Measurements from ENCODE around the gene SNAP47.
"Not testable (repeated sequence)": the region's sequence is repeated elsewhere in the genome, so short reads cannot be mapped to it uniquely, and the experiment has no call there.

Gene SNAP47, protein sequence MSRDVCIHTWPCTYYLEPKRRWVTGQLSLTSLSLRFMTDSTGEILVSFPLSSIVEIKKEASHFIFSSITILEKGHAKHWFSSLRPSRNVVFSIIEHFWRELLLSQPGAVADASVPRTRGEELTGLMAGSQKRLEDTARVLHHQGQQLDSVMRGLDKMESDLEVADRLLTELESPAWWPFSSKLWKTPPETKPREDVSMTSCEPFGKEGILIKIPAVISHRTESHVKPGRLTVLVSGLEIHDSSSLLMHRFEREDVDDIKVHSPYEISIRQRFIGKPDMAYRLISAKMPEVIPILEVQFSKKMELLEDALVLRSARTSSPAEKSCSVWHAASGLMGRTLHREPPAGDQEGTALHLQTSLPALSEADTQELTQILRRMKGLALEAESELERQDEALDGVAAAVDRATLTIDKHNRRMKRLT

DNA sequence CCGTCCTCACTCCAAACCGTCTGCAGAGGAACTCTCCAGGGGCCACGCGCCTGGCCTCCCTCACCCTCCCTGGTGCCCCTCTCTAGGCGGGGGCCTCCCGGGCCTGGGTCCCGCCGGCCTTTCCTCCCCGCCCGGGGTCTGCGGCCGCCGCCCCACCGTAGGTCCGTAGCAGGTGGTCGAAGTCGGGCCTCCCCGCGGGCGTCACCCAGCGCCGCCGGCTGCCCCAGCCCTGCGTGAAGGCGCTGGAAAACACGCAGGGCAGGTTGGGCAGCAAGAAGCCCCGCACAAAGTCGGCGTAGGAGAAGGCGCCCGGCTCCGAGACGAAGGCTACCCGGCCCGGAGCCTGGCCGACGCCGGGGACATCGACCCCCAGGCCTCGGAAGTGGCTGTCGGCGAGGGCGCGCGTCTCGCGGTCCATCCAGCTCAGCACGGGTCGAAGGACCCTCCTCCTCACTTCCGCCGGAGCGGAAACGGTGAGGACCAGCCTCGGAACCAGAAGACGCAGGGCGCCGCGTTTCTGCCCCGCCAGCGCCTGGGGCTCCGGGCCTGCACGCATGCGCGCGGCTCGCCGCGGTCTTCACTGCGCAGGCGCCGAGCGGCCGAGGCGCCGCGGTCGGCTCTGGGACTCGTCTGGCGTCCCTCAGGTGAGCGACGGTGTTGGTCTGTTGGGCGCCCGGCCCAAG is at the start of gene SNAP47, which contains the start of gene JMJD4:
Gene SNAP47, plus strand, starts transcription at position 580 of the 683 bp plus-strand sequence. CDS start 12,302 bp downstream, outside the sequence.
Gene JMJD4, minus strand, starts transcription at position 447 of the 683 bp plus-strand sequence. Its CDS starts 29 bp downstream, at position 418.
- peak; percentile 94 to 96 for DNase-seq

DNA sequence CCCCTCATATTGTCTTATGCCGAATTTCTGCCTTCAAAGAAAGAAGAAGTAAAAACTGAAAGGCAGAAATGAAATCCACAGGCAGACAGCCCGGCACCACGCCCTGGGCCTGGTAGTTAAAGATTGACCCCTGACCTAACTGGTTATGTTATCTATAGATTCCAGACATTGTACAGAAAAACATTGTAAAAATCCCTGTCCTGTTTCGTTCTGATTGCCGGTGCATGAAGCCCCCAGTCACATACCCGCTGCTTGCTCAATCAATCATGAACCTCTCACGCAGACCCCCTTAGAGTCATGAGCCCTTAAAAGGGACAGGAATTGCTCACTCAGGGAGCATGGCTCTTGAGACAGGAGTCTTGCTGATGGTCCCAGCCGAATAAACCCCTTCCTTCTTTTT is 49.4 kb upstream of the SNAP47 start:
- DNase-seq, result no peak

DNA sequence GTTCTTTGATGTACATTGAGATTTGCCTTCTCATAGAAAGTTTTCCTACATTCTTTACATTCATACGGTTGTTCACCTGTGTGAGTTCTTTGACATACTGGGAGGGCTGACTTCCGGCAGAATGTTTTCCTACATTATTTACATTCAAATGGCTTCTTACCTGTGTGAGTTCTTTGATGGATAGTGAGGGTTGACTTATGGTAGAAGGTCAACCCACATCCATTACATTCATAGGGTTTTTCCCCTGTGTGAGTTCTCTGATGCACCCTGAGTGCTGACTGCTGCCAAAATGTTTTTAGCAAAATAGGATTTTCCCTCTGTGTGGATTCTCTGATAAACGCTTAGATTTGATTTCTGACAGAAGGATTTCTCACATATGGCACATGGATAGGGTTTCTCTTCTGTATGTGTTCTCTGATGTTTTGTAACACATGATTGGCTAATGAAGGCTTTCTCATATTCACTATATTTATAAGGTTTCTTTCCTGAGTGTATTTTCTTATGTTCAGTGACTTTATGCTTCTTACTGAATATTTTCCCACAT is 37.8 kb upstream of the SNAP47 start:
- no peak for DNase-seq

DNA sequence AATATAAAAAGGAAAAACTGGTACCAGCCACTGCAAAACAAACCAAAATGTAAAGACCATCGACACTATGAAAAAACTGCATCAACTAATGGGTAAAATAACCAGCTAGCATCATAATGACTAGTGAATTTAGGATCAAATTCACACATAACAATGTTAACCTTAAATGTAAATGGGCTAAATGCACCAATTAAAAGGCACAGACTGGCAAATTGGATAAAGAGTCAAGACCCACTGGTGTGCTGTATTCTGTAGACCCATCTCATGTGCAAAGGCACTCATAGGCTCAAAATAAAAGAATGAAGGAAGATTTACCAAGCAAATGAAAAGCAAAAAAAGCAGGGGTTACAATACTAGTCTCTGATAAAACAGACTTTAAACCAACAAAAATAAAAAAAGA is 33.6 kb upstream of the SNAP47 start:
- DNase-seq, result not testable (repeated sequence)

DNA sequence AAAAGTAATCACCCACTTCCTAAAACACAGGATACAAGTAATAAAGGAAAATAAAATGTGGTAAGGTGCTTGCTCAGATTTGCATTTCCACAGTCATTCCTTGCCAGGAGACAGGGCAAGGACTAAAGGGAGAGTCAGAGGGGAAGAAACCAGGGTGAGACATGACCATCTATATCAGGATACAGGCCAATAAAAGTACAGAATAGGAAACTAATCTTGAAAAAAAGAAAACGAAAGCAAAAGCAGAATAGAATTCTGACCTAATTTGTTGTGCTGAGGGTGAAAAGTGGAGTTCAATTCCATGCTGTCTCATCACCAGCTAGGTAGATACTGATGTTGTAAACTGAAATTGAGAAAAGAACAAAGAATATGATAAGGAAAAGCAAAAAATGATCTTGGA is 27.4 kb upstream of the SNAP47 start:
- no peak for DNase-seq

DNA sequence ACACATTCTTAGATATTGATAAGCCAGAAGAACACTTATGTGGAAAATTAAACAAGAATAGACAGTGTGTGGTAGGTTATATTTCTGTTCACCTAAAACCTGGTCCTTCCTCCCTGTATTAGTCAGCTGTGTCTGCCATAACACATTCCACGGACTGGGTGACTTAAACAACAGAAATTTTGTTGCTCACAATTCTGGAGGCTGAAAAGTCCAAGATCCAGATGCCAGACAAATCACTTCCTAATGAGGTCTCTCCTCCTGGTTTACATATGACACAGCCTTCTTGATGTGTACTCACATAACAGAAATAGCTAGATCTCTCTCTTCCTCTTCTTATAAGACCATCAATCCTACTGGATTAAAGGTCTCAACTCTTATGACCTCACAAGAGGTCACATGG is 25.8 kb upstream of the SNAP47 start:
- no peak for DNase-seq

DNA sequence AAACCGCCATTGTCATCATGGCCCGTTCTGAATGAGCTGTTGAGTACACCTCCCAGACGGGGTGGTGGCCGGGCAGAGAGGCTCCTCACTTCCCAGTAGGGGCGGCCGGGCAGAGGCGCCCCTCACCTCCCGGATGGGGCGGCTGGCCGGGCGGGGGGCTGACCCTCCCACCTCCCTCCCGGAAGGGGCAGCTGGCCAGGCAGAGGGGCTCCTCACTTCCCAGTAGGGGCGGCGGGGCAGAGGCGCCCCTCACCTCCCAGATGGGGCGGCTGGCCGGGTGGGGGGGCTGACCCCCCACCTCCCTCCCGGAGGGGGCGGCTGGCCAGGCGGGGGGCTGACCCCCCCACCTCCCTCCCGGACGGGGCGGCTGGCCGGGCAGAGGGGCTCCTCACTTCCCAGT is 24.8 kb upstream of the SNAP47 start:
- DNase-seq, result not testable (repeated sequence)

DNA sequence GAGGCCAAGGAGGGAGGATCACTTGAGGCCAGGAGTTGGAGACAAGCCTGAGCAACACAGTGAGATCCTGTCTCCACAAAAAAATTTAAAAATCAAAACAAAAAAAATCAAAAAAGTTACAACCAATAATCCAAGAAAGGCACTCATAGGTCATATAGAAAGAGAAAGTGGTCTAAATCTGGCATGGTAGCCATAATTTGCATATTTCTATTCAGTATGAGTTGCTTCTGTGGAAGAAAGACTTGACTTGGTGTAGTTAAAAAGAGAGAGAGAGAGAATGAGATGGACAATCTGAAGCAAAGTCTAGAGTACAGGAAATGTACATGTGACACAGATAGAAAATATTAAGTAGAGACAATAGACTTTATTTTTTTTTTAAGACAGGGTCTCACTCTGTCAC is 22.6 kb upstream of the SNAP47 start:
- no peak for DNase-seq

DNA sequence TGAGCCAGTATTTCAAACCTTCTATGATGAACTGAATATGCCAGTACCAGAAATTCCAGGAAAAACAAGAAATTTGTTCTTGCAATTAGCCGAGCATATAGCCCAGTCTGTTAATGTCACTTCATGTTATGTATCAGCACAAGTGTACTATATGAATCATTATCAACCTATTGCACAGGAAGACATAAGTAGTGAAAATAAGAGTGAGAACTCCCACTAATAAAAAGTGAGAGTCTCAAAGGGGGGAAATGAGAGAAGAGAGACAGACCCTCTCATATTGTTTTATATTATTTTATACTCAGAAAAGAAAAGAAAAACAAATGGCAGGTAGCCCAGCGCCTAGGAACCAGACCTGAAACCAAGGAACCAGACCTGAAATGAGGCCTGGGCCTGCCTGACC is 16.3 kb upstream of the SNAP47 start:
- DNase-seq, result no peak

DNA sequence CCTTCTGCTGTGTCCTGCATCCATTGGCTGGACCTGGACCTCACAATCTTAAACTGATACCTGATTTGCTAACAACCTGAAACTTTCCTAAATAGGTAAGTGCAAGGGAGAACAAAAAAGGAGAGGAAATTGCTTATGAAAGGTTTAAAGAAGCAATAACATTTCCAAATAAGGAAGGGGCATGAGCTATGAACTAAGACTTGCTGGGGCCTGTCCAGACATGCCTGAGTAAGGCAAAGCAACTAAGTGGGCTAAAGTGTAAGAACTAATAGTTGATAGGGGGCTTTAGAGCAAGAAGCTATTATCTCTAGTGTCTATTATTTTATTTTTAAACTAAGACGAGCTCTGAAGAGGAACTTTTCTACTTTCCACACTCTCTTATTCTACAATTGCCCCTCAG is 11.8 kb upstream of the SNAP47 start:
- DNase-seq, result no peak

DNA sequence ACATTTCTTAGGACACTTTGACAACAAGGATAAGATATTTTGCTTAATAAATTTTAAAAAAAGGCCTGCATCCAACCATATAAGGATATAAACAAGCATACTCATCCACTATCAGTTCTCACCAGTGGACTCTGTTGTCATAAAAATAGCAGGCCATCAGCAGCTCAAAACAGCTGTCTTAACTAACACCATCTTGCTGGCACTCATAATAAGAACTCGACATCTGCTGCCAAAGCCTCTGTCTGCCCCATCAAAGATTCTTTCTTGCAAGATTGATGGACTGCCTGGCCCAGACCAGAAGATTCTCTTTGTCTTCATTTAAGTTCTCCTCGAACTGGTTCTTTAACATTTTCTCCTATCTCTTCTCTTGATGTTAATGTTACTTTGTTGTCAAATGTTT is 10.2 kb upstream of the SNAP47 start:
- DNase-seq, result no peak

DNA sequence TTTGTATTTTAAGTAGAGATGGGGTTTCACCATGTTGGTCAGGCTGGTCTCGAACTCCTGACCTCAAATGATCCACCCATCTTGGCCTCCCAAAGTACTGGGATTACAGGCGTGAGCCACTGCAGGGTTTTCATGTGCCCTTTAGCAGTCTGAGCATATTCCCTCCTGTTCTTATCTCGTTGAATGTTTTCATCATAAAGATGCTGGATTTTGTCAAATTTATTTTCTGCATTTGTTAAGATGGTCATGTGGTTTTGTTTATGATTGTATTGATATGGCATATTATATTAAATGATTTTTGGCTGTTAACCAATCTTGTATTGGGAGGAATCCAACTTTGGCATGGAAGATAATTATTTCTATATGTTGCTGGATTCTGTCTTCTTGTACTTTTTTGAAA is 8.9 kb upstream of the SNAP47 start:
- DNase-seq, result no peak

DNA sequence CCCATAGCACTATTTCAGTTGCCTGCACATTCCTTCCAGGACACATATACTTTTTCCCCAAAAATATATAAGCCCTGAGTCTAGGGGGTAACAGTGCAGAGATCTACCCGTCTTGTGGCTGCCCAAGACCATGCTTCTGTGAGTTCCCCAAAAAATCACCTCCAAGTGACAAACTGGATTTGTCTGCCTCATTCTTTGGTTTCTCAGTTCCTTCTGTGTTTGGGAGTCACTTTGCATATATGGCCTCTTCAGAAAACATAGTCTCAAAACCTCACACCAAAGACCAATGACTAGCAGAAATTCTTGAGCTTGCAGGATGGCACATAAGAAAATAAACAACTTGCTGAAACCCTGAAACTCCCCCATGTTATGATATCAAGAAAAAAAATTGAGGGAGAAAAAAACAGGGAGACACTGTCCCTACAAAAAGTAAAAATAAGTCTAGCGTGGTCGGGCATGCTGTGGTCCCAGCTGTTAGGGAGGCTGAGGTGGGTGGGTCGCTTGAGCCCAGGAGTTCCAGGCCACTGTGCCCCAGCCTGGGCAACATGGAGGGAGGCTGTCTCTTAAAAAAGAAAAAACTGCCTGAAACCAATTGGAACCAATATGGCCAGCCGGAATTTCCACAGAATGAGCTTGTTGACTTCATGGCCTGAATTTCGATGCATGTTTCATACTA is 8.2 kb upstream of the SNAP47 start:
- no peak for DNase-seq

DNA sequence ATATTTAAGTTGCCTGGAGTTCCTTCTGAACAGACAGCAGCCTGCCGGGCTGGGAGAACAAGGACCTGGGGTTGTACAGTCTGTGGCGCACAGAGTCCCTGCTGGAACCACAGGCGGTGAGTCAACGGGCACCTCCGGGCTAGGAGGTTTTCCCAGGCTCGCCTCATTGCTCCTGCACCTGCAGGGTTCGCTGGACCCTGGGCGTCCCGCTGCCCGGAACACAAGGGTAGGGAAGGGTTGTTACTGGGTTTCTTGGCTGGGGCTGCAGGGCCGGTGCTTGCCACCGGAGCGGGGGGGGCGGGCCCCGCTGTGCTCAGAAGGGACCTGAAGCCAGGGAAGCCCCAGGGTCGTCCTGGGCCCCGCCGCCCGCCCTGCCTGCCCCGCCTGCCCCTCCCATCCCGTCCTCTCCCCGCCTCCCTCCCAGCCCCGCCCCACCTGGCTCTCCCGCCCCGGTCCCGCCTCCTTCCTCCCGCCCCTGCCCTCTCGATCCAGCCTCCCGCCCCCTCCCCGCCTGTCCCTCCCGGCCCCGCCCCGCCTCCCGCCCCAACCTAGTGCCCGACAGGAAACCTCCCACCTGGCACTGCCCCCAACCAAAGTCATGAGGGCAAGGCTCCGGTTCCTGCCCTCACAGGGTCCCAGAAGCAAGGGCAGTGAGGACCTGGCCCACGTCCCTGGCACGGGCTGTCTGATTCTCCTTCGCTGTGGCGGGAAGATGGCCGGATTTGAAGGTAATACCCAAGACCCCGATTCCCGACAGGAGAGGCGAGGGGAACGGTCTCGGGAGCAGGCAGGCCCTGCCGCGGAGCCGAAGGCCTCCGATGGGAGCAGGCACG is 7.0 kb upstream of the SNAP47 start:
- peak; percentile 66 to 75 for DNase-seq

DNA sequence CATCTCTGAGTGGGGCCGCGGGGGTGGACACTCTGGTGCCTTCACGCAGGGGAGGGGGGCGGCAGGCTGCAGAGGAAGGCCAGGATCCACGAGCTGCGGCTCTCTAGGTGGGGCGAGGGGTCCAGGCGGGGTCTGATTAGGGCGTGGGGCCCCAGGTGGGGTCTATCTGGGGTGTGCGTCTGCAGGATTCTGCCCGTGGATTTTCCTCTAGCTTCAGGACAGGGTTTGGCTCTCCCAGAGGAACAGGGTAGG is 6.4 kb upstream of the SNAP47 start:
- DNase-seq, result no peak

DNA sequence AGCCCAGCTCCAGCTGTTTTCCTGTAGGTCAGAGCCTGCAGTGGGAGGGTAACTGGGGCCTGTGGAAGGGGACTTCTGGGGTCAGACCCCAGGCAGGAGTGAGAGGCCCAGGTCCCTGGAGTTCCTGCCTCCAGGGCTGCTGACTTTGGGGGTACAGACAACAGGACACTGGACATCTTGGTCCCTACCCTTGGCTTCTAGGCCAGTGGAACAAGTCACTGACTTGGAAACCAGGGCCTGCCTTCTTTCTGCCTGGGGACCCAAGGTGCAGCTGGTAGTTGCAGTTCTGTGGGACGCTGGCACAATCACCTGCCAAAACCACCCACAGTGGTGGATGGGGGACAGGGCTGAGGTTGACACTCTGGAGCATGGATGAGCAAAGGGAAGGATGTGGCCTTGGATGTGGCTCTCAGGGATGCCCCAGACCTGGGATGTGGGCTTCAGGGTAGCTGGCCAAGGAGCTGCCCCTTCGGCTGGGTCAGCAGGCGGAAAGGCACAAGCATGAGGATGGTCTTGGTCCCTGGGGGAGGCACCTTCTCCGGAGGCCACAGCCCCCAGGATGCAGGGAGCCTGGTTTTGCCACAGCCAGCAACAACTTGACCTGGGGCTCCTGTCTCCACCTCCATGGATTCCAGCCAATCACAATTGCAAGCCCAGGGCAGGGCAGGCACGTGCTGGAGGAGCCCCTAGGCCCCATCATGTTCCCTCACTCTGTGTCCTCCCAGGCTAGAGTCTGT is 5.9 kb upstream of the SNAP47 start:
- DNase-seq, result no peak

DNA sequence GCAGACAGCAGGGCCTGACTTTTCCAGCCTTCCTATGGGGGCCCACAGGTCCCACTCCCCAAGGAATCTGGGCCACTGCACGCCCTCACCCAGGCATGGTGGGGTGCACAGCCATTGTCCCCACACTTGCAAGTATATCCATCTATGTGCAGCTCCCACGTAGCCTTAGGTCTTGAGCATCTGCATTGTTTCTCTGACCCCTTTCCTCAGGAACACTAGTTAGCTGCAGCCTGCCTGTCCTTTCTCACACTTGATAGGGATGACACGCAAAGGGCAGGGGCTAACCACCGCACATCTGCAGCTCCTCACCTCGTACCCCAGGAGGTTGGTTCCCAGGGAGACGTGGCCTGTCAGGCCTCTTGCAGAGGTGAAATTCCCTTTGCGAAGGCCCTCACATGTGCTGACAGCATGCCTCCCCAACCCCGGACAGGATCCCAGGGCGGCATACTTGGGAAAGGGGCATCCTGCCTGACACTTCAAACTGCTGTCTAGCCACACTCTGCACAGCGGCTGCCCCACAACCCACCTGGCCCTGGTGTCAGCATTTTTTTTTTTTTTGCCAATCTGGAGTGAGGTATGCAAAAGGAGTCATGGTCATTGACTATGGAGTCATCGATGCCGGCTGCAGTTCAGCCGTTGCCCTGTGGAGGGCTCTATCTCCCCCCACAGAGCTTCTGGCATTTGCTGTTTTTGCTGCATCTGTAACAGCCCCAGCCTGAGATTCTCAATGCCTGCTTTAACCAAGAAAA is 5.2 kb upstream of the SNAP47 start:
- DNase-seq, result peak; percentile 62 to 71

DNA sequence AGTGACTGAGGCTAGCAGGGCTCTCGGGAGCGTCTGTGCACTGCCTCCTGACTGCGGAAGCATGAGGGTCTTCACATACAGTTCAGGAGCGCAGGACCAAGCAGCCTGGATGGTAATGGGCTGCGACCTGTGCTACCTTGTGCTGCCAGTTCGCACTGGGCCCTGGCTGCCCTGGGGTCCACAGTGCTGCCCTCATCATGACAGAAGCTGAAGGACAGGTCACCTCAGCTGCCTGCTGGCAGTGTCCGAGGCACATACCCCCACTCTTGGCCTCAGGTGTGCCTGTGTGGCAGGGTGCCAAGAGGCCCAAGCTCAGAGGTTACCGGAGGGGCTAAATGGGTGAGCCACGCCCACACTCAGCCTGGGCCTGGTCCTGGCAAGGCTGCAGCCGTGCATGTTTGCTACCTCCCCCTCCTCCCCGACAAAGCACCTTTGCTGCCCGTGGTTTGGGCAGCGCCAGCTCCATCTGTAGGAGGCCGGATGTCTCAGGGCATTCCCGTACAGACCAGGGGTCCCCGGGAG is 4.5 kb upstream of the SNAP47 start:
- no peak for DNase-seq

DNA sequence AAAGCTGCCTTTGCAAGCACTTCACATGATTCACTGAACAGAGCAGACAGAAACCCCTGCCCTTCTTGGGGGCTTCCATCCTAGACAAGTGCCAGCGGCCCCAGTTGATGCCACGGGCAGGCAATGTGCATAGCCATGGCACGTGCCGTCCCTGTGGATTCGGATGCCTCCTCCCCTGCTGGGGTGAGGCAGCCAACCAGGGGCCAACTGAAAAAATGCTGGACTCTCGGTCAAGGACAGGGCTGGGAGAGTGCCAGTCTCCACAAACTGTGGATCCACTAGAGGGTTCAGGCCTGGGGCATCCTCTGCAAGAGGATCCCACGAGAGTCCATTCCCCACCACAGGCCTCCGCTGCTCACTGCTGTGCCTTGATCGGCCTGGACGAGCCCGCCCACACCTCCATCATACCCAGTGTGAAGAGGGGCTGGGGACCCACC is 4.0 kb upstream of the SNAP47 start:
- no peak for DNase-seq

DNA sequence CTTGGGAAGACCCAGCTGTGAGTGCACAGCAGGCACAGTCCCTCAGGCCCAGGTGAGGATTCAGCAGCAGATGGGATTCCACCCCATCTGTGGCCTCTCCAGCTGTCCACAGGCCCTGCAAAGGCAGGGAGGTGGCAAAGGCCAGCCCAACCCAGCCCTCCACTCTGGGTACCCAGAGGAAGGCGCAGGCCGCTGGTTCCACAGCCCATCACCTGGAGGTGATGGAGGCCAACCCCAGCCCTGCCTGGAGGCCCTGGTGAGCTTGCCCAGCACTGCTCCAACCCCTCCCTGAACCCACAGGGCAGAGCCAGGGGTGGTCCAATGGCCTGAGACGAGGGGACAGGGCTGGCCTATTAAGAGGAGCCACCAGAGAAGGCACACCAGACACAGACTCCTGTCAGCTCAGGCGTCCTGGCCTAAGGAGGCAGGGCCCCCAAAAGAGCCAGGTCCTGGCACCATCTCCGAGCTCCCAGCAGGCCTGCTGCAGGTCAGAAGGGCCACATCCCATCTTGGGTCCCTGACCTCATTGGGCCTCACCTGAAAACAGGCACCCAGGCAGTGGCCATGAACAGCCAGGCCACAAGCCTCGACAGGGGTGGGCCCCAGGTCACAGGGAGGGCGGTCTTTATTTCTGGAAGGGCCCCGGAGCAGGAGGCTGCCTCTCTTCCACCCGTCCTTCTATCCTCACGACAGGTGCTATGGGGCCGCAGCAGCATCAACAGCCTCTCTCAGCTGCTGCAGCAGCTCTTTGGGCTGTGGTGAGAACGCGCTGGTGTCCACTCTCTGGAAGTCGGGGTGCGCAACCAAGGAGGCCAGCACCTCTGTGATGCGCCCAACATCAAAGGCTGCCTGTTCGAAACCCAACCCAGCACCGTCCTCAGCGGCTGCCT is 3.3 kb upstream of the SNAP47 start:
- DNase-seq, result no peak
